Hepatocyte (in vitro differentiated cells): ENCODE data around the gene SLC6A1.
A peak's percentile ranks its signal among the peaks of the same experiment; 100 is the strongest.

Experiments used
- CTCF ChIP-seq: fragments of 200-600 bp; sonication (generic); IDR thresholded peaks from 2 replicates; pipeline ENCODE4 v1.5.1; 2016; ENCODE audit warnings: antibody characterized with exemption, mild to moderate bottlenecking; ENCODE audit not compliant: poor library complexity
- EZH2 ChIP-seq: fragments of 200-600 bp; sonication (generic); IDR thresholded peaks from 2 replicates; pipeline ENCODE4 v1.6.1; 2016; ENCODE audit warnings: antibody characterized with exemption, mild to moderate bottlenecking, borderline replicate concordance

GRCh38 chr3:11059090-11059798 lies 66.7 kb downstream of the SLC6A1 start:
- TF ChIP-seq CTCF (peak; percentile 82), EZH2 (no peak)
